HG03460 (cell line): ENCODE data around the gene PLEKHB2.
"Not testable (repeated sequence)": the region's sequence is repeated elsewhere in the genome, so short reads cannot be mapped to it uniquely, and the experiment has no call there.

Source experiments
- ATAC-seq: cut with Tn5 transposase; IDR thresholded peaks from one replicate; pipeline ENCODE4 v1.9.1; 2021; ENCODE audit not compliant: unreplicated experiment

The PLEKHB2 gene

DNA sequence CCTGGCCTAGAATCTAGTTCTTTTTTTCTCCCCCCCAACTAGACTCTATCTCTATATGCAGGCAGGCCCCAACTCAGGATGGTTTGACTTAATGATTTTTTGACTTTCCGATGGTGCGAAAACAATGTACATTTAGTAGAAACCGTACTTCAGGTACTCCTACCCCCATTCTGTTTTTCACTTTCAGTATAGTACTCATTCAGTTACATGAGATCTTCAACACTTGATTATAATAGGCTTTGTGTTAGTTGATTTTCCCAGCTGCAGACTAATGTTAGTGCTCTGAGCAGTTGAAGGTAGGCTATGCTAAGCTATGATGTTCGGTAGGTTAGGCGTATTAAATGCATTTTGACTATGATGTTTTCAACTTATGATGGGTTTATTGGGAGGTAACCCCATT is 37.7 kb downstream of the PLEKHB2 start:
- no peak for ATAC-seq

DNA sequence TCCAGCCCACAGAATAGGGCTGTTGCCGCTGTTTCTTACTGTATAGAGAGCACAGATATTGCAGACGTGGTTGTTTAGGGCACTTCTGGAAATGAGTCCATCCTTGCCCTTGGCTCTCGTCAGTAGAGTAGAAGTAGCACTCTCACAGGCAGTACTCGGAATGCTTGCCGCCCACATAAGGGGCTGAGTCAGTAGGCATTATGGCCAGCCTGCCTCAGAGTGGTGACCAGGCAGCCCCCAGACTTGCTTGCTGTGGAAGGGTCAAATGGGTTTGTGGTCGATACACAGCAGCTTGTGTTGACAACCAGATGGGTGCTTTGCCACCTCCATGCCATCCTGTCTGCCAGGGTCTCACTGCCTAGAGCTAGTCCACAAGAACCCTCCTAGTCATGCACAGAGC is 38.7 kb downstream of the PLEKHB2 start:
- ATAC-seq, result no peak

DNA sequence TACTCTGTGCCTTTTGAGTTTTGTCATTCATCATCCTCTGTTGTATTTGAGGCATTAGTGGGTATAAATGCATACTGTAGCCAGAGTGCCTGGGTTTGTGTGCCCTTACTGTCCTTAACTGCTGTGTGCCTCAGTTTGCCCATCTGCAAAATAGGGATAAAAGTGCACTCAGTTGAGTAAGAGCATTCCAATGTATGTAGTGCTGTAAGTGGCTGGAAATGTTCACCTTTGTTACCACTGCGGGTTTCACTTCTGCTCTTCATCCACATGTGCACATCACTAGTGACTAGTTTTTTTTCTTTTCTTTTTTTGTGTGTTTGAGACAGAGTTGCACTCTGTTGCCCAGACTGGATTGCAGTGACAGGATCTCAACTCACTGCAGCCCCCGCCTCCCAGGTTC is 39.9 kb downstream of the PLEKHB2 start:
- ATAC-seq, result peak; percentile 41

GRCh38 chr2:131146231-131146630 is 41.1 kb downstream of the PLEKHB2 start:
- ATAC-seq, result no peak

DNA sequence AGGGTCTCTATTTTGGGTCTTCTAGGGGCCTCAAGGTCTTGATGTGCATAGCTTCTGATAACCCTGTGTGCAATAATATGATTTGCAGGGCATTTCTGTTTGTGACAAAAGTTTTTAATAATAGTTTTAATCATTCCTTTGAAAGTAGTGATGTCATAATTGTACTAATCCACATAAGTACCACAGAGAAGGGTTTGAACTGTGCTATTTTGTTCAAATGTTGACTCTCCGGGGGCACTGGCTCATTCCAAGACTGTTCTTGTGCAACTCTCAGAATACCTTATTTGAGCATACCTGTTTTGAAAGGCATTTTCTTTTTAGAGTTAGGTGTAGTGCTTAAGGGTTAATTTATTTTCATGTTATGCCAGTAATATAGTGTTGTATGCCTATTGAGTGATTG is 41.6 kb downstream of the PLEKHB2 start:
- ATAC-seq, result no peak

GRCh38 chr2:131148426-131148825 is 43.3 kb downstream of the PLEKHB2 start:
- ATAC-seq, result no peak

DNA sequence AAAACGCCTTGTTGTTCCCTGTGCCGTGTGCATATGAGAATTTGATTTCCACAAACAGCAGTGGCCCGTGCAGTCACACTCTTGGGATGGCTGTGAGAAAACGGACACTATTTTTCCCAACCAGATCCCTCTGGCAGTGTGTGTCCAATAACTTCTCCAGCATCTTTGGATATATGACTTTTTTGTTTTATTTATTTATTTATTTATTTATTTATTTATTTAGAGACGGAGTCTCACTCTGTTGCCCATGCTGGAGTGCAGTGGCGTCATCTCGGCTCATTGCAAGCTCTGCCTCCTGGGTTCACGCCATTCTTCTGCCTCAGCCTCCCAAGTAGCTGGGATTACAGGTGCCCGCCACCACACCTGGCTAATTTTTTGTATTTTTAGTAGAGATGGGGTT is 45.0 kb downstream of the PLEKHB2 start:
- not testable (repeated sequence) for ATAC-seq

GRCh38 chr2:131151398-131151797 is 46.3 kb downstream of the PLEKHB2 start:
- ATAC-seq, result no peak

- no peak for ATAC-seq
Measured at GRCh38 chr2:131152074-131152473, 46.9 kb downstream of the PLEKHB2 start.

DNA sequence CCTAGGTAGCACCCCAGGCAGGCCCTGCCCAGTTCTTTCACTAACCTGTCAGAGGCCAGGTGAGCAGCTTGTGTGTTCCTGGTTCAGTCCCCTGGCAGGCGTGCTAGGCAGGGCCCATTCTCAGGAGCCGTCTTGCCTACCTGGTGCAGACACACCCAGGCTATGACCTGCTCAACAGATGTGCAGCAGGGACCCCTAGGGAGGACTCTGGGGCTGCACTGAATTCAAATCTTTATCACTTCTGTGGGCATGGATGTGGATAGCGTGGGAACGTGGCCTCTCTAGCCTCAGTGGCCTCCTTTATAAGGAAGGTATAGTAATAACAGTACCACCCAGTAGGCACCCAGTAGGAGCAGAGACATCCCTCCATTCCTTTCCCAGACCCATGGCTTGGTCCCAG is 48.4 kb downstream of the PLEKHB2 start:
- ATAC-seq, result no peak

- peak; percentile 90 for ATAC-seq
Measured at GRCh38 chr2:131154071-131154531, 49.0 kb downstream of the PLEKHB2 start.

GRCh38 chr2:131154647-131155046 is 49.5 kb downstream of the PLEKHB2 start:
- ATAC-seq, result no peak

GRCh38 chr2:131155208-131155855 is 50.2 kb downstream of the PLEKHB2 start:
- ATAC-seq, result no peak

- no peak for ATAC-seq
Measured at GRCh38 chr2:131156452-131157149, 51.5 kb downstream of the PLEKHB2 start.

DNA sequence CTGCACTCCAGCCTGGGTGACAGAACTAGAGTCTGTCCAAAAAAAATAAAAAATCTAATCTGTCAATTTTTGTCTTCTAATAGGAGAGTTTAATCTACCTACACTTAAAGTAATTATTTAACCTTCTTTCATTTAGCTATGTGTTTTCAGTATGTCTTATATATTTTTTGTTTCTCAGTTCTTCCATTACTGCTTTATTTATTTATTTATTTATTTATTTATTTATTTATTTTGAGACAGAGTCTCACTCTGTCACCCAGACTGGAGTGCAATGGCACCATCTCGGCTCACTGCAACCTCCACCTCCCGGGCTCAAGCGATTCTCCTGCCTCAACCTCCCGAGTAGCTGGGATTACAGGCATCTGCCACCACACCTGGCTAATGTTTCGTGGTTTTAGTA is 60.4 kb downstream of the PLEKHB2 start:
- not testable (repeated sequence) for ATAC-seq

DNA sequence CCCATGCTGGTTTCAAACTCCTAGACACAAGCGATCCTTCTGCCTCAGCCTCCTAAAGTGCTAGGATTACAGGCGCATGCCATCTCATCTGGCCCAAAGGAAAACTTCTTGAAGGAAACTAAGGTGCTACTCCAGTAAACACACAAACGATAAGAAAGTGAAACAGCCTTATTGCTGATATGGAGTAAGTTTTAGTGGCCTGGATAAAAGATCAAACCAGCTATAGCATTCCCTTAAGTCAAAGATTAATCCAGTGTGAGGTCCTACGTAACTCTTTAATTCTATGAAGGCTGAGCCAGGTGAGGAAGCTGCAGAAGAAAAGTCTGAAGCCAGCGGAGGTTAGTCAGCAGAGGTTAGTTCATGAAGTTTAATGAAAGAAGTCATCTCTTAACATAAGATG is 63.4 kb downstream of the PLEKHB2 start:
- no peak for ATAC-seq

DNA sequence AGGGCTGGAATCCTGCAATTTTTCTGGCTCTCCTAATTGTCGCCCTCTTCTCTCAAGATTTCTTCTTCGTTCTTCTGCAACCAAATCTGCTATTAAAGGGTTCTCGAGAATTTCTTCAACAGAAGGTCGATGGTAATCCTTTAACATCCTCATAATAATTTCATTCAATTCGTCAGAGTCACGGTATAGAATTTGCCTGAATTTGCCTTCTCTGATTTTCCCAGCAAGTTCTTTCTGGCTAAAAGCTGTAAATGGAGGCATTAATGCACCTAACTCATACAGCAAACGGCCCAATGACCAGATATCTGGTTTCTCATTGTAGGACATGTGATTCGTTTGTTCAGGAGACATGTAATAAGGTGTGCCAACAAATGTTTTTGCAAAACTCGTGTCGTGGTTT is 72.9 kb downstream of the PLEKHB2 start:
- not testable (repeated sequence) for ATAC-seq

DNA sequence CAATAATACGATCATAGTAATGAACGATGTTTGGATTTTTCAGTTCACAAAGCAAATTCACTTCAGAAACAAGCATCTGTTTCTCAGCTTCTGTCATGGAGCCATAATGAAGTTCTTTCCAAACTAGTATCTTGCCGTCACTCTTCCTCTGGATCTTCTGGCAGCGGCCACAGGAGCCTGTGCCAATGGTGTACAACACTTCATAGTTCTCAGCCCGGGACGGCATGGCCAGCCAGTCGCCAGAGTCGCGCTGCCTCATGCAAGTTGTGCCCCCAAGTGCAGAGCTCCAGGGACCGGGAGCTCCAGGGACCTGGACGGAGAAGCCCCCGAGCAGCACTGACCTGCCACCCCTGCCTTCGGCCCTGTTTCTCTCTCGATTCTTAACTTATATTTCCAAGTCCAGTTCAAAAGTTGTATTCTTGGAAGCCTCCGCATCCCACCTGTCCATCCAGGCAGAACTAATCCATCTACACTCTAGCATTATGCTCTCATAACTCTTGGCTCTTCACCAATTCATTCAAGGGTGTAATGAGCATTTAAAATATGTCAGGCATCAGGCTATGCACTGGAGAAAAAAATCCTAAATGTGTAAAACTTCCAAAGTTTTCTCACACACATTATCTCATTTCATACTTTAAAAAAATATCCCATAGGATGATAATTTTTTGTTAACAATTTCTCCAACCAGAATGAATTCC is 73.7 kb downstream of the PLEKHB2 start:
- ATAC-seq, result not testable (repeated sequence)

- not testable (repeated sequence) for ATAC-seq
Measured at GRCh38 chr2:131181451-131181850, 76.3 kb downstream of the PLEKHB2 start.

GRCh38 chr2:131193421-131193820 is 88.3 kb downstream of the PLEKHB2 start:
- ATAC-seq, result not testable (repeated sequence)

GRCh38 chr2:131196186-131196585 is 91.0 kb downstream of the PLEKHB2 start:
- not testable (repeated sequence) for ATAC-seq
